Brain microvascular endothelial cell (primary cell): ENCODE data around the gene KBTBD13.

Source experiments
- DNase-seq: peaks from one replicate; pipeline ENCODE4 v3.0.0-alpha.2; 2020
- H3K27ac ChIP-seq: fragments of 250-450 bp; sonication (Bioruptor Pico); 2 replicates; pipeline ENCODE4 v1.5.1; 2020; ENCODE audit warnings: mild to moderate bottlenecking, moderate library complexity
- H3K27me3 ChIP-seq: fragments of 250-450 bp; sonication (Bioruptor Pico); replicated peaks from 2 replicates; pipeline ENCODE4 v1.5.1; 2020; ENCODE audit warnings: mild to moderate bottlenecking
- H3K36me3 ChIP-seq: fragments of 250-450 bp; sonication (Bioruptor Pico); replicated peaks from 2 replicates; pipeline ENCODE4 v1.5.1; 2020; ENCODE audit warnings: mild to moderate bottlenecking
- H3K4me3 ChIP-seq: 2 replicates; pipeline ENCODE4 v1.5.1; 2011; ENCODE audit warnings: low read depth, mild to moderate bottlenecking, control low read depth, low read length, moderate library complexity
- in situ Hi-C: cut with HindIII; loops from 2 replicates; pipeline ENCODE4 v1.10.0; 2017; ENCODE audit warnings: low sequenced_read_pairs, low pct_ligation_motif_present
- TF ChIP-seq, protein P1 (sequence below): IDR thresholded peaks from 2 replicates; pipeline ENCODE4 v1.5.1; 2011; ENCODE audit warnings: low read depth, mild to moderate bottlenecking, moderate library complexity, low read length, control low read depth, inconsistent platforms; ENCODE audit errors: missing control alignments

Gene KBTBD13

DNA sequence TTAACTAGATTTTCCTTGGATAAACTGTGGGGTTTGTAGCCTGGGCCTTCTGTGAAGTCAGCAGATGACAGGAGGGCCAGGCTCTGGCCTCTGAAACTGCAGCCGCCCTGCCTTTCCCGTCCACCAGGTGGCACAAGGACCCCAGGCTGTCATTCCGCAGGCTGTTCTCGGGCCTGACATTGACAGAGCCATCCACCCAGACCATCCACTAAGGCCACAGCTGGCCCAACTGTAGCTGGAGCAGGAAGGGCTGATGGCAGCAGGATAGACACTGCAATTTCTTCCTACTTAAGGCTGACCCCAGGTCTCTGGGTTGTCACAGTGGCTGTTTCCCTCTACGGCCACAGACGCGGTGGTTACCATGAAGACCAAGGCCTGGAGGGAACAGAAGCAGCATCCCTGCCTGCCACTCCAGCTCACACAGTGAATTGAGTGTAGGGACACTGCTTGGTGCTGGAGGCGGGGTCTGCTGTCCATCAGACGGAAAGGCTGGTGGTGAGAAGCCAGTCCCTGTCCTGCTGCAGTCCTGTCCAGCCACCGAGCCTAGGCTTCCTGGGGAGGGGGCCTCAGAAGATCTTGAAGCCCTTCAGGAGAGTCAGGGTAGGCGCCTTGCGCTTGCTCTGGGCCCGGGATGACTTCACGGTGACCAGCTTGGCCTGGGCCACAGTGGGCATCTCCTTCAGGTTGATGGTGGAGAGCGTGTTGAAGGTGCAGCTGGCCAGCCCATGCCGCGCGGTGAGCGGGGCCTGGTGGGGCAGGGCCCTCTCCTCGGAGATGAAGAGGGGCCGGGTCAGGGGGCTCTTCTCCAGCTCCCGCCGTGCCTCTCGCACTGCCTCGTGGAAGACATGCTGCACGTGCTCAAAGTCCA, 22.0 kb upstream of the KBTBD13 start:
- H3K4me3 ChIP-seq, result no peak overlapping the region
- H3K27ac ChIP-seq, result no peak overlapping the region
- peak; percentile 69 for DNase-seq
- H3K36me3 ChIP-seq, result no peaks in the 10 kb centered on the region
- TF ChIP-seq, protein P1, sequence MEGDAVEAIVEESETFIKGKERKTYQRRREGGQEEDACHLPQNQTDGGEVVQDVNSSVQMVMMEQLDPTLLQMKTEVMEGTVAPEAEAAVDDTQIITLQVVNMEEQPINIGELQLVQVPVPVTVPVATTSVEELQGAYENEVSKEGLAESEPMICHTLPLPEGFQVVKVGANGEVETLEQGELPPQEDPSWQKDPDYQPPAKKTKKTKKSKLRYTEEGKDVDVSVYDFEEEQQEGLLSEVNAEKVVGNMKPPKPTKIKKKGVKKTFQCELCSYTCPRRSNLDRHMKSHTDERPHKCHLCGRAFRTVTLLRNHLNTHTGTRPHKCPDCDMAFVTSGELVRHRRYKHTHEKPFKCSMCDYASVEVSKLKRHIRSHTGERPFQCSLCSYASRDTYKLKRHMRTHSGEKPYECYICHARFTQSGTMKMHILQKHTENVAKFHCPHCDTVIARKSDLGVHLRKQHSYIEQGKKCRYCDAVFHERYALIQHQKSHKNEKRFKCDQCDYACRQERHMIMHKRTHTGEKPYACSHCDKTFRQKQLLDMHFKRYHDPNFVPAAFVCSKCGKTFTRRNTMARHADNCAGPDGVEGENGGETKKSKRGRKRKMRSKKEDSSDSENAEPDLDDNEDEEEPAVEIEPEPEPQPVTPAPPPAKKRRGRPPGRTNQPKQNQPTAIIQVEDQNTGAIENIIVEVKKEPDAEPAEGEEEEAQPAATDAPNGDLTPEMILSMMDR, result peak; percentile 99
- in situ Hi-C loops, result no loop called here
- no peaks in the 10 kb centered on the region for H3K27me3 ChIP-seq

DNA sequence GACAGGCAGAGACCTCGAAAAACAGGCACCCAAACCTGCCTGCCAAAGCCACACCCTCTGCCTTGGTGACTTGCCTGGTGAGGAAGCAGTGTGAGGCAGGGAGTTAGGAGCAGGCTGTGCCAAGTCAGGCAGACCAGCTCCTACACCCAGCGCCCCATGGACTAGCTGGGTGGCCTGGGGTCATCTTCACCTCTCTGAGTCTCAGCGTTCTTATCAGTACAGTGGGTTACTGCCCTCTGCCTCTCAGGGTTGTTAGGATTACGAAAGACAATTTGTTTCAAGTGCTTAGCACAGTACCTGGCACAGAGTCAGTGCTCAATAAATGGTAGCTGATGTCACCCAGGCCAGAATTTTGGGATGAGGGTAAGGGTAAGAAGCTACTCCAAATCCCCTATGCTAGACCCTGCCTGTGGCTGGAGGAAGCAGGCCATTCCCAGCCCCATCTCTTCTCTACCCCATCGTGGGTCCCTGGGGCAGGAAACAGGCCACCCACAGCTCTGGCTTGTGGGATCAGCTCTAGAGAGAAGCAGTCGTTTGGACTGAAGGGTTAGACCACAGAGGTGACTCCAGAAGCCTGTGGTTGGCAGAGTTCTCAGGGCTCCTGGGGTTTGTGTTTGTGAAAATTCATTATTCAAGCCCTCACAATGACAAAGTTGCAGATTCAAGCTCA, 21.2 kb upstream of the KBTBD13 start:
- no peaks in the 10 kb centered on the region for H3K27me3 ChIP-seq
- in situ Hi-C loops, result no loop called here
- TF ChIP-seq, protein P1, result no peak
- peak; percentile 20 for DNase-seq
- H3K4me3 ChIP-seq, result no peak overlapping the region
- H3K27ac ChIP-seq, result no peak overlapping the region
- H3K36me3 ChIP-seq, result no peaks in the 10 kb centered on the region

DNA sequence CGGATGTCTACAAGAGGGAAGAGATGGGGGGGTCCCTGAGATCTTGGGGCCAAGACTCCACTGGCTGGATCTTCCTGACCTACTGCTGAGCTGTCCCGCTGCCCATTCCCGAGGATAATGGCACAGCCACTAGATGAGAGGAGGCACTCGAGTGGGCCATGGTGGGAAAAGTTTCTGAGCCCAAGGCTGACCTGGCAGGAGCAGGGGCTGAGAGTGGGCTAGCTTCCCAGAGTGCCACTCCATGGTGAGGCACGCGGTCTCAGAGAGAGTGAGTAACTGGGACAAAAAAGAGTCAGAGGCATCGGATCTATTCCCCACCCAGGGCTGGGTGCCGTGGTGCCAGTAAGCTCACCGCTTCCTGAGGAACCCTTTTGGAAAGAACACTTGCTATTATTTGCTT, 20.4 kb upstream of the KBTBD13 start:
- DNase-seq, result no peak
- Histone ChIP-seq H3K27ac (no peak overlapping the region), H3K27me3 (no peaks in the 10 kb centered on the region), H3K4me3 (no peak overlapping the region), H3K36me3 (no peaks in the 10 kb centered on the region)
- in situ Hi-C loops, result no loop called here
- TF ChIP-seq, protein P1, result no peak

DNA sequence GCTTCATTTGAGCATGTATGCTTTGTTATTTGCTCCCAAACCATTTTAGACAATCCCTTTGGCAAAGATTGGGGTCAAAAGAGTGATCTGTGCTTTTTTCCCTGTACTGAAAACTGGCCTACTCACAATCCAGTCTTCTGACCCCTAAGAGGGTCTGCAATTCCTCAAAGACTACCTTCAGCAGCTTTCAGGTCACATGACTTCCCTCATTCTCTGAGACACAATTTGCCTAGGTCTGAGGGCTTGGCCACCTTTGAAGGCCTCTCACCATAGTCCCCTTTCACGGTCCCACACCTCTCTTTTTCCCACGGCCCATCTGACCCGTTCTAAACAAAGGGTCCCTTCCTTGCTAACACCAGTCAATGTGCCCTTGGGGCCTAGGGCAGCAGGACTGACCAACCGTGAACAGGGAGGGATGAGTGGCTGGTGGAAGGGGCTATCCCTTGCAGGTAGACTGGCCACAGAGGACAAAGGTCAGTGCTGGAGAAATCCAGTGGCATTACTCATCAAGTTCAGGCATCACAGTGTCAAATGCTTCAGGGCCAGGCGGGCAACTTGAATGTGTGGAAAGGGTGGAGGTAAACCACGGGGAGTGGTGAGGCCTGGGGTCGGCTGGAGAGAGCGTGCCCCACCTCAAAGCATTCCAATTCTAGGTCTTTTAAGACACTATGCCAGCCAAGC, 19.5 kb upstream of the KBTBD13 start:
- TF ChIP-seq, protein P1, result no peak
- no peaks in the 10 kb centered on the region for H3K36me3 ChIP-seq
- no peak overlapping the region for H3K27ac ChIP-seq
- no peaks in the 10 kb centered on the region for H3K27me3 ChIP-seq
- DNase-seq, result peak; percentile 17
- in situ Hi-C loops, result no loop called here
- no peak overlapping the region for H3K4me3 ChIP-seq

DNA sequence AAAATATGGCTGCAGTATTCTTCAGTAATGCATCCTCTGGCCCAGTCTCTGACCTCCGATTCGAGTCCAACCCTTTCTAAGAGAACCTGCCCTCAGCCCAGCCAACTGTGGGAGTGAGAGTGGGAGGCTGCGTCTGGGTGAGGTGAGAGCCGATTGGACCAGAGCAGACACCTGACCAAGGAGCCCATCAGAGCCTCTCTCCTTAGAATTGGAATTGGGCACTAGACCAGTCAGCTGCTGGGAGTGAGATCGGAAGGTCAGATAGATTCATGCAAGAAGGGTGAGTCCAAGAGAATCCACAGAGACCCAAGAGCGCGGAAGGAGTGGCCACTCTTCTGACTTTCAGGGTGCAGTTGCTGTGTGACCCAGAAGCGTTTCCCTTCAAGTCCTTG, 19.0 kb upstream of the KBTBD13 start:
- TF ChIP-seq, protein P1, result no peak
- in situ Hi-C loops, result no loop called here
- H3K36me3 ChIP-seq, result no peaks in the 10 kb centered on the region
- no peak overlapping the region for H3K27ac ChIP-seq
- no peak overlapping the region for H3K4me3 ChIP-seq
- no peaks in the 10 kb centered on the region for H3K27me3 ChIP-seq
- no peak for DNase-seq
